ENCODE measurements around the gene GEMIN5.

The GEMIN5 gene

DNA sequence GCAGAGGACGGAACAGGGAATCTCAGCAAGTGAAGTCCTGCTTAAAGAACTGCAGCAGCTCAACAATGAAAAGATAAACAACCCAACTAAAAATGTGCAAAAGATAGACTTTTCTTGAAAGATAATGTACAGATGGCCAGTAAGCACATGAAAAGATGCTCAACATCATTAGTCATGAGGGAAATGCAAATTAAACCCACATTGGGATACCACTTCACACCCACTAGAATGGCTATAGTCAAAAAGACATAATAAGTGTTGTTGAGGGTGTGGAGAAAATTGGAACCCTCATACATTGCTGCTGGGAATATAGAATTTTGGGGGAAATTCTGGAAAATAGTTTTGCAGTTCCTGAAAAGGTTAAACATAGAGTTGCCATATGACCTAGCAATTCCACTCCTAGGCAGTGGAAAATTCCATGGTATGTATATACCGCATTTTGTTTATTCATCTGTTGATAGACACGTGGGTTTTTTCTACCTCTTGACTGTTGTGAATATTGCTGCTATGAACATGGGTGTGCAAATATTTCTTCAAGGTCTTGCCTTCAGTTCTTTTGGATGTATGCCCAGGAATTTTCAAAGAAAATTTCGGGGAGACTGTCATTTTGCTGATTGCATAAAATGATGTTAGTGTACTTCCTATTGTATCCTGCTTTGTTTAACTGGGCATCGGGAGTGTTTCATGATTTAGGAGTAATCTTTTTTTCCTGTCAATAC is 72.4 kb downstream of the GEMIN5 start:
- DNase-seq (ENCODE audit: low read depth) = no peak
- no peak for TF ChIP-seq CTCF (IDR thresholded peaks at IDR 0.05; ENCODE audit: insufficient read depth, low read depth, low read length, missing control alignments)
- H3K4me3 ChIP-seq (ENCODE audit: low read length) = no peak overlapping the region

DNA sequence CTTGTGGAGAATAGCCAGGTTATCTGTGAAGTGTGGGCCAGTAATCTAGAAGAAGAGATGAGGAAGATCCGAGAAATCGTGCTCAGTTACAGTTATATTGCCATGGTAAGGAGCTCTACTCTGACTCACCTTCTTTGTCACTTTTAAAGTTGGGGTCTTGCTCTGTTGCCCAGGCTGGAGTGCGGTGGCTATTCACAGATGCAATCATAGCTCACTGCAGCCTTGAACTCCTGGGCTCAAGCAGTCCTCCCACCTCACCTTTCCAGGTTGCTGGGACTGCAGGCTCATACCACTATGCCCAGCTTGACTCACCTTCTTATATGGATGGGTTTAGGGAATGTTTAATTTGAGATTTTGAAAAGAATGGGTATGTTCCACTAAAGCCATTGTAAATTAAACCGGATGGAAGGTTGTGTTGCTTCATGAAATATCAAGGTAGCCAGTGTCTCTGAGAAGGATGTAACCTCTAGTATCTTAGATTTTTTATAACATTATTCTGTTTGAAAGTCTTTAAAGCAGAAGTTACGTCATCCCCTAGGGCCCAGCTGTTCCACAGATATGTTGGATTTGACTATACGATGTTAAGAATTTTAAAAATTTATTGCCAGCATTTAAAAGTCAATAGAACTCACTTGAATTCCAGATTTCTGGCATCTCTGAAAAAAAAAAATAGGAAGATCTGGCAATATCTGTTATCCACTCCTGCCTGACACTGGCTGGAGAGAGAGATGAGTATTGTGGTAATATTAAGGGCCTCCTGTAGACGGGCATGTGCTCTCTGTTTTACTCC is 74.5 kb downstream of the GEMIN5 start:
- H3K4me3 ChIP-seq (ENCODE audit: low read length) = no peak overlapping the region
- DNase-seq (ENCODE audit: low read depth) = no peak
- no peak for TF ChIP-seq CTCF (IDR thresholded peaks at IDR 0.05; ENCODE audit: insufficient read depth, low read depth, low read length, missing control alignments)

GRCh38 chr5:154862766-154863165 is 75.2 kb downstream of the GEMIN5 start:
- TF ChIP-seq CTCF (IDR thresholded peaks at IDR 0.05; ENCODE audit: insufficient read depth, low read depth, low read length, missing control alignments) = no peak
- no peak overlapping the region for H3K4me3 ChIP-seq (ENCODE audit: low read length)
- no peak for DNase-seq (ENCODE audit: low read depth)

GRCh38 chr5:154861946-154862345 is 76.1 kb downstream of the GEMIN5 start:
- no peak overlapping the region for H3K4me3 ChIP-seq (ENCODE audit: low read length)
- no peak for TF ChIP-seq CTCF (IDR thresholded peaks at IDR 0.05; ENCODE audit: insufficient read depth, low read depth, low read length, missing control alignments)
- DNase-seq (ENCODE audit: low read depth) = no peak

DNA sequence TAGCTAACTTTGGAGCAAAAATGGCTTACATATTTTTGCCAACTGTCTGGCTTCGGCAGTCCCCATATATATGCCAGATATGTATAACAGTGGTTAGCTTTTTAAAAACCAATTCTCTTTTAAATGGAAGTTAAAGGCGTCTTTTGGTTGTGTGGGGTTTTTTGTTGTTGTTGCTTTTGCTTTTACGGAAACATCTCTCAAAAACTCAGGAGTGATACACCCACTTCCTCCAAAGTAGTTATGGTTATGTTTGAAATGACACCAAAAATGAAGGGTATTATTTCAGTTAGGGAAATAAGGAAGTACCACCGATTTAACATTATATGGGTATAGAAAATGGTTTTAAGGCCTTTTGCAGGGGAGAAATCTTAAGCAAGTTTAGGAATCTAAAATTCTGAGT is 77.2 kb downstream of the GEMIN5 start:
- no peak for DNase-seq (ENCODE audit: low read depth)
- H3K4me3 ChIP-seq (ENCODE audit: low read length) = peak overlapping the region; percentile 91
- TF ChIP-seq CTCF (IDR thresholded peaks at IDR 0.05; ENCODE audit: insufficient read depth, low read depth, low read length, missing control alignments) = no peak

DNA sequence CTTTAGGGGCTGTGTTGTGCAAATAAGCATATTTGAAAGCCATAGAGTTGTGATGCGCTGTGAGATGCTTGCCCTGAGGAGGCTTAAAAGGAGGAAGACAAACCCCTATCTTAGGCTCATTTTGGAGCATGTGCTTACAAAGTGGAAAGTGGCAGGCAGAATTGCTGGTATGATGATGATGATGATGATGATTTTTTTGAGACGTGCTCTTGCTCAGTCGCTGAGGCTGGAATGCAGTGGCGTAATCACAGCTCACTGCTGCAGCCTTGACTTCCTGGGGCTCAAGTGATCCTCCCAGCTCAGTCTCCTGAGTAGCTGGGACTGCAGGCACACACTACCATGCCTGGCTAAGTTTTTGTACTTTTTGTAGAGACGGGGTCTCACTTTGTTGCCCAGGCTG is 77.9 kb downstream of the GEMIN5 start:
- TF ChIP-seq CTCF (IDR thresholded peaks at IDR 0.05; ENCODE audit: insufficient read depth, low read depth, low read length, missing control alignments) = no peak
- H3K4me3 ChIP-seq (ENCODE audit: low read length) = peak overlapping the region; percentile 91
- peak; percentile 69 for DNase-seq (ENCODE audit: low read depth)
